ENCODE measurements around the gene APBB2.

The APBB2 gene

GRCh38 chr4:40789771-40790170, 424.6 kb downstream of the APBB2 start:
- no peak for DNase-seq

- DNase-seq, result no peak
Measured at GRCh38 chr4:40789031-40789430, 425.3 kb downstream of the APBB2 start.

- DNase-seq, result no peak
Measured at GRCh38 chr4:40788331-40788730, 426.0 kb downstream of the APBB2 start.

GRCh38 chr4:40785727-40786126, 428.6 kb downstream of the APBB2 start:
- no peak for DNase-seq

- DNase-seq, result no peak
Measured at GRCh38 chr4:40782876-40783275, 431.5 kb downstream of the APBB2 start.

DNA sequence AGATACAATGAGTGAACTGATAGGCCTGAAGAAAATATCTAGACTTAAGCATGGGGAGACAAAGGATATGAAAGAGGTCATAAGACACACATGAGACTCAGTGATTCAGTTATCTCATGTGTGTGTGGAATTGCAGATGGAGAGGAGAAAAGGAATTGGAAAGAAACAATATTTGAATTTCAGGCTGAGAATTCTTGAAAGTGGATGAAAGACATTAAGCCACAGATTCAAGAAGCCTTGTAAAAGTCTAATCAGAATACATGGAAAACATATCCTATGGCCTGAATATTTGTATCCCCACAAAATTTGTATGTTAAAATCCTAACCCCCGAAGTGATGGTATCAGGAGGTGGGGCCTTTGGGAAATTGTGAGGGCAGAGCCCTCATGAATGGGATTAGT, 436.3 kb downstream of the APBB2 start:
- DNase-seq, result no peak

GRCh38 chr4:40769266-40769665, 445.1 kb downstream of the APBB2 start:
- peak; percentile 24 for DNase-seq

DNA sequence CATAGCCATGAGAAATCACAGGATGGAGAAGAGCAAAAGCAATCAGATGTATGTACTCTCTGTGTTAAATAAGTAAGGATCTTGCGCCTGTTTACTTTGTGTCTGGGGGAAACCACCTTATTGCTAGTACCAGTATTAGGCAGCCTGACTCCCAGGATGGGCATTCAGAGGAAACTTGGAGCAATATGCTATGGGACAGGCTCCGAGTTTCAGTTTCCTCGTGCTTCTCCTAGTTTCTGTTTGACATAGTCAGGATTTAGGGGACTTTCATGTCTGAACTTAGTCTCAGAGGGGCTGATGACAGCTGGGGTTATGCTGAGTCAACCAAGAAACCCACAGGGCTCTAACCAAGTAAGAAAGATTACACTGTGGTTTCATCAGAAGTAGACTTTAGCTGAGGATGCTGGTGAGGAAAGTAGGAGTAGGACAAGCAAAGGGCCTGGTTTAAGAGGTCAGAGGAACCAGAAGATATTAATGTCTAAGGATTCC, 451.1 kb downstream of the APBB2 start:
- no peak for DNase-seq

Measured in eye (tissue), 1 donor.